Colon (tissue), 2 donors: Measurements from ENCODE around the gene CHST10.
"Not testable (repeated sequence)": the region's sequence is repeated elsewhere in the genome, so short reads cannot be mapped to it uniquely, and the experiment has no call there.

ENCODE experiments used
- FAIRE-seq: peaks from 2 replicates; lab custom pipeline; 2012; peaks lifted over from hg19 to GRCh38; lab: Jason Lieb, UNC
- donor health status: control.
- donor health status: control.

CHST10 gene

DNA sequence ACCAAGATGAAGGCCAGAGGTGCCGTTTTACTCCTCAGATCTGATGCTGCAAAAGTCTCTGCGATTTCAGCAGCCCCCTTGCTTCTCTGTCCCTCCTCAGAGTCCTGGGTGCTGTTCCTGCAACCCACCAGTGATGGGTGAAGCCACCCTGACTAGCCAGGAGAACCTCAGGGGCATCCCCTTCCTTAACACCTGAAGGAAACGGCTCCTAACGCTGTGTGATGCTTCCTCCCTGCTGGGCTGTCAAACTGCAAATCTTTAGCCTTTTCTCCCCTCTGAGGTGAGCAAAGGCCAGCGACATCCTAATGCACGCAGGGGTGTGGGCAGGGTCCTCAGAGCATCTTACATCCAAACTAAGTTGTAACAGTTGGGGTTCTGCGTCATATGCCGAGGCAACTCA lies 24.8 kb downstream of the CHST10 start:
- FAIRE-seq = no peak

DNA sequence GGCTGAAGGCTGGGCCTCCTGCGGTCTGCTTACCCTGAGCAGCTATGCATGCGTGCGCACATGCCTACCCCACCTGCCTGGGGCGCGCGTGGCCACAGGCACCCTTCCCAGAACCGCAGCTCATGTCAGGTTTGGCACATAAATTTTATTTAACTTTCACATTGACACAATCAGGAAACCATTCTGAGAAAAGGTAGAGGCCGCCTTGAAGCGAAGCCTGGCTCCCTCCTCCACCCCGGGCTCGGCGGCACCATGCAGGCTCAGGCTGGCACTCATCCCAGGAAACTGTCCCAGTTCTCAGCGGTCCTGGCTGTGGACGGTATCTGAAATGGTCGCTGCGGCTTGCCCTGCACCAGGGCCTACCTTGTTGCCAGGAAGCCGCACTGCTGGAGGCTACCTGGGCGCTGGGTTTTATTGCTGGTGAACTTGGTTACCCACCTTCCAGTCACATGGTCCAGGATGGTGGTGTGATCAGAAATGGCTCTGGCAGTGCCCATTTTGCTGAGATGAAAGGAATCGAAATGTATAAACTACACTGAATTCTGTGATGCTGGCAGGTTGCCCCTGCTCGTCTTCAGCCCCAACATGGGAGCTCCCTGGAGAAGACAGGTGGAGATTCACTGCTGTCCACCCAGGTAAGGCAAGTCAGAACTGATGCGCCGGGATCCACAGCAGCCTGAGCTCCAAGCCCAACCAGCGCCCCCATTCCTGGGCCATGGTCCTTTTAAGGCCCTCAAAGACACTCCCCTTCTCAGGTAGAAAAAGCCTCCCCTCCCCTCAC lies 25.5 kb downstream of the CHST10 start:
- no peak for FAIRE-seq

GRCh38 chr2:100390001-100390940 lies 27.2 kb downstream of the CHST10 start:
- FAIRE-seq = no peak

GRCh38 chr2:100388703-100389102 lies 28.8 kb downstream of the CHST10 start:
- FAIRE-seq = no peak

DNA sequence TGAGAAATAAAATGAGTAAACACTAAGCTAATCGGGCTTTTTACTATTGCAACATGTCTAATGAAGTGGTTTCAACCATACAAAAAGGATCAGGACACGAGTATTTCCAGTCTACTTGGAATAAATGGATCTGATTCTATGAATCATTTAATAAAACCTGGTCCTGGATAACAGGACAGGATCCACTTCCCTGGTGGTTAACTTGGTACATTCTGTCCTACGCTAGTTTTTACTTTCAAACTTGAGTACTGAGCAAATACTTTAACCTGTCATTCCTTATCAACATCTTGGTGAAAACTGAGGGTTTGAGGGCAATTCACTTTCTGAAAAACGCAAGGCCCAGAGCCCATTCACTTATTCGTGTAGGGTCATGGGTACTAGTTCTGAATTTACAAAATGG lies 33.5 kb downstream of the CHST10 start:
- no peak for FAIRE-seq

GRCh38 chr2:100383306-100383705 lies 34.2 kb downstream of the CHST10 start:
- FAIRE-seq = no peak

GRCh38 chr2:100381240-100381639 lies 36.2 kb downstream of the CHST10 start:
- no peak for FAIRE-seq

DNA sequence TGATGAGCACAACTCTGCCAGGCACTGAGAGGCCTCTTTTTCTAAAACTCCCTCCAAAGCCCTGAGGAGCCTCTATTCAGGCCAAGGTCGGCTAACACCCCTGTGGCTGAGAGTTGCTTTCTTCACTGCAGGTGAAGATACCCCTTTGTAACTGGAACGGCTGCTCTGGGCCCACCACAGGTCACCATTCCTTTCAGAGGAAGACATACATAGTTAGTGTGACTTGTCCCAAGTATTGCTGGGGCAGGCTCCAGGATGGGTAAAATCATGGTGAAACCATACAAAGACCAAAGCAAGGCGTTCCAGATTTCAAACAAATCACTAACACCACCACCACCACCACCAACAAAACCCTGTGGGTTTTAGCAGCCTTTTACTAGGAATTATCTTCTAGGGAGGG lies 36.8 kb downstream of the CHST10 start:
- FAIRE-seq = no peak

DNA sequence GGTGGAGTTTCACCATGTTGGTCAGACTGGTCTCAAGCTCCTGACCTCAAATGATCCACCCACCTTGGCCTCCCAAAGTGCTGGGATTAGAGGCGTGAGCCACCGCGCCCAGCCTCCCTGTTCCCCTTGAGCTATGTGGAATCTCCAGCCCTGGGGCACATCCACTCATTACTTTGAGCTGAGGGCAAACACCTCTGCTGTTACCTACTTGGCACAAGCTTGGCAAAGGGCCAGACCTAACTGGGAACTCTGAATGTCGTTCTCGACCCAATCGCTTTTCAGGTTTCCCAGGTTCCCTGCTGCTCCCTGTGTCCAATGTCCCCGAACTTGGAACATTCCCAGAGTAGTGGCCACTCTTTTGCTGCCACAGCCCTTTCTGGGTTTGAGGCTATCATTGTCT lies 40.6 kb downstream of the CHST10 start:
- no peak for FAIRE-seq

DNA sequence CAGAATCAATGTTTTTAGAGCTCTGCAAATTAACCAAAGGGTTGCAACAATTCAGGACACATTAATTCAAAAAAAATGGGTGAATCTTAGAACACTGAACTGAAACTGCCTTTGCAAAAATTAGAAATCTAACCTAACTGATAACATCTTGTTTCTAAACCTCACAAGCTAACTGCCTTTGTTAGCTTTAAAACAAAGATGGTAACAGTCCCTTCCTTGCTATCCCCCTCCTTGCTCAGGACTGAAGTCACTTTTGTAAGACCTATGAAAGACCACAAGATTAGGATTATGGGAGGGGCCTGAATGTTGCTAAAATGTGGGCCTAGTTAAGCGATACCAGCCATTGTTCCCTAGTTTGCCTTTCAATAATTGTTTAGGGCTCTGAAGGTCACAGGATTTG lies 50.3 kb downstream of the CHST10 start:
- FAIRE-seq = no peak

DNA sequence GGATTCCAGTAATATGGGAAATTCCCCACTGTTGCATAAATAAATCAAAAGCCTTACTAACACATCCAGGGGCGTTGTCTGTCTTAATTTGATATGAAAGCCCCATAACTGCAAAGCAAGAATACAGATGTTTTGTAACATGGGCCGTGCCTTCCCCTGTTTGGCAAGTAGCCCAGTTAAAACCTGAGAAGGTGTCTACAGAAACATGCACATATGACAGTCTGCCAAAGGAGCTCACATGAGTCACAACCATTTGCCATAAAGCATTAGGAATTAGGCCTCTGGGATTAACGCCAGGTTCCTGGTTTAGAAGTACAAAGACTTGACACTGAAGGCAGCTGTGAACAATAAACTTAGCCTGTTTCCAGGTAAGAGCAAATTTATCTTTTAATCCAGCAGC lies 52.0 kb downstream of the CHST10 start:
- FAIRE-seq = no peak

DNA sequence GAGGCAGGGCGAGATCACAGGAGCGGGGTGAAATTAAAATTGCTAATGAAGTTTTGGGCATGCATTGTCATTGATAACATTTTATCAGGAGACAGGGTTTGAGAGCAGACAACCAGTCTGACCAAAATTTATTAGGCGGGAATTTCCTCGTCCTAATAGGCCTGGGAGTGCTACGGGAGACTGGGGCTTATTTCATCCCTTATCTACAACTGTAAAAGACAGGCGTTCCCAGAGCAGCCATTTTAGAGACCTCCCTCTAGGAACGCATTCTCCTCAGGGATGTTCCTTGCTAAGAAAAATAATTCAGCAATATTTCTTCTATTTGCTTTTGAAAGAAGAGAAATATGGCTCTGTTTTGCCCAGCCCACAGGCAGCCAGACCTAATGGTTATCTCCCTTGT lies 55.2 kb downstream of the CHST10 start:
- not testable (repeated sequence) for FAIRE-seq

- no peak for FAIRE-seq
These were observed 57.9 kb downstream of the CHST10 start for GRCh38 chr2:100359576-100359975.

DNA sequence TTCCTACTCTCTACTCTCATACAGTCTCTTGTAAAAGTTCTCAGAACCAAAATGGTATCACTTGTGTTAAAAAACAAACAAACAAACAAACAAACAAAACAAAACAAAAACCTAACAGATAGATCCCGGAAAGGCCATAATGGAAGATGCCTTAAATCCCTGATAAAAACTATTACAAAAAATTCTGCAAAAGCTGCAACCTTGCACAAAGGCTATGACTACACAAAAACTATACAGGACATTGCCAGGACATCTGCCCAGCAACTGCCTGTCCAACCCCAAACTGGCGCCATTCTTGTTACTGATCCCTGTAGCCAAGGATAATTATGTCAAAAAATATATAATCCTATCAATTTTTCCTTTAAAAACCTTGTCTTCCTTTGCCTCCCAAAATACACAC lies 58.9 kb downstream of the CHST10 start:
- FAIRE-seq = no peak

GRCh38 chr2:100352521-100352920 lies 64.9 kb downstream of the CHST10 start:
- FAIRE-seq = no peak

- no peak for FAIRE-seq
These were observed 66.7 kb downstream of the CHST10 start for GRCh38 chr2:100350661-100351185.

DNA sequence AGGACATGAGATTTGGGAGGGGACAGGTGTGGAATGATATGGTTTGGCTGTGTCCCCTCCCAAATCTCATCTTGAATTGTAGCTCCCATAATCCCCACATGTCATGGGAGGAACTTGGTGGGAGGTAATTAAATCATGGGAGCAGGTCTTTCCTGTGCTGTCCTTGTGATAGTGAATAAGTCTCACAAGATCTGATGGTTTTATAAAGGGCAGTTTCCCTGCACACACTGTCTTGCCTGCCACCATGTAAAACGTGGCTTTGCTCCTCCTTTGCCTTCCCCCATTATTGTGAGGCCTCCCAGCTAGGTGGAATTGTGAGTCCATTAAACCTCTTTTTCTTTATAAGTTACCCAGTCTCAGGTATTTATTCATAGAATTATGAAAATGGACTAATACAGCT lies 72.3 kb downstream of the CHST10 start:
- not testable (repeated sequence) for FAIRE-seq

GRCh38 chr2:100344433-100344832 lies 73.0 kb downstream of the CHST10 start:
- FAIRE-seq = no peak

- FAIRE-seq = not testable (repeated sequence)
These were observed 75.0 kb downstream of the CHST10 start for GRCh38 chr2:100342466-100342865.
